ENCODE measurements around the gene EPHX1. TPM values are rescaled to one million over a fixed set of nuclear protein-coding genes. Genes with fewer than 3 reads are reported as not detected.

The EPHX1 gene
- polyA plus RNA-seq, 2 of the 4 experiments (the other 2 are of a cell fraction): 150 to 252 TPM

GRCh38 chr1:225817611-225818061 lies 7.7 kb downstream of the EPHX1 start (continued):
- TF ChIP-seq ZFP36 (IDR thresholded peaks at IDR 0.05; ENCODE audit: borderline replicate concordance, partially characterized antibody) (no peak), RFX5 (IDR thresholded peaks at IDR 0.05) (no peak), KDM5A (IDR thresholded peaks at IDR 0.05) (no peak), RARB (CRISPR knock-in tag; IDR thresholded peaks at IDR 0.05) (no peak), SMC3 (IDR thresholded peaks at IDR 0.05) (no peak), NFE2L2 (conservative IDR thresholded peaks at IDR 0.05; ENCODE audit: low read length) (peak; percentile 100), POLR2A (IDR thresholded peaks at IDR 0.05; ENCODE audit: low read length) (no peak), CBX8 (IDR thresholded peaks at IDR 0.05) (no peak), RAD21 (conservative IDR thresholded peaks at IDR 0.05 in 1 of 2, IDR thresholded peaks at IDR 0.05 in 1 of 2) (peak; percentile 3 to 21; a peak in 1 of 5 replicates), CHD4 (IDR thresholded peaks at IDR 0.05; ENCODE audit: borderline replicate concordance) (no peak), MAFK (IDR thresholded peaks at IDR 0.05; ENCODE audit: partially characterized antibody) (peak; percentile 100), RNF2 (IDR thresholded peaks at IDR 0.05; ENCODE audit: borderline replicate concordance, low read depth) (no peak), PBX3 (IDR thresholded peaks at IDR 0.05) (no peak), BCL3 (IDR thresholded peaks at IDR 0.05) (no peak), ZC3H11A (IDR thresholded peaks at IDR 0.05) (no peak), FOSL2 (IDR thresholded peaks at IDR 0.05) (no peak), FOSL2 (CRISPR knock-in tag; IDR thresholded peaks at IDR 0.05) (peak; percentile 88), E2F6 (IDR thresholded peaks at IDR 0.05; ENCODE audit: borderline replicate concordance, low read depth) (peak; percentile 94), GATA3 (IDR thresholded peaks at IDR 0.05; ENCODE audit: borderline replicate concordance) (peak; percentile 58; the same call in 1 of the 2 replicates), USF2 (IDR thresholded peaks at IDR 0.05) (no peak), SREBF2 (IDR thresholded peaks at IDR 0.05) (no peak), BHLHE40 (IDR thresholded peaks at IDR 0.05; ENCODE audit: low read depth, low read length) (no peak), TFCP2L1 (CRISPR knock-in tag; IDR thresholded peaks at IDR 0.05) (peak; percentile 82; the same call in 1 of the 2 replicates), CEBPB (IDR thresholded peaks at IDR 0.05) (no peak), HEYL (CRISPR knock-in tag; IDR thresholded peaks at IDR 0.05) (peak; percentile 85), ZSCAN20 (CRISPR knock-in tag; IDR thresholded peaks at IDR 0.05) (peak; percentile 90), HOXB13 (CRISPR knock-in tag; IDR thresholded peaks at IDR 0.05; ENCODE audit: low read depth) (peak; percentile 97), FOXS1 (CRISPR knock-in tag; IDR thresholded peaks at IDR 0.05) (peak; percentile 85; the same call in 1 of the 2 replicates), ATOH8 (CRISPR knock-in tag; IDR thresholded peaks at IDR 0.05; ENCODE audit: low read depth) (peak; percentile 95), MYC (IDR thresholded peaks at IDR 0.05; ENCODE audit: borderline replicate concordance, low read length) (peak; percentile 98), JUN (IDR thresholded peaks at IDR 0.05) (peak in 1 of 2 experiments; percentile 87; a peak in 3 of 5 replicates)

All from A549 (cell line).